Measurements from ENCODE around the gene ZNF664. TPM values are rescaled to one million over a fixed set of nuclear protein-coding genes. Genes with fewer than 3 reads are reported as not detected.
A peak's percentile ranks its signal among the peaks of the same experiment; 100 is the strongest.

The ZNF664 gene
- total and polyA plus RNA-seq, 3 donors from 2014 or later, result 55.9 to 69.6 (median 63.4) TPM

DNA sequence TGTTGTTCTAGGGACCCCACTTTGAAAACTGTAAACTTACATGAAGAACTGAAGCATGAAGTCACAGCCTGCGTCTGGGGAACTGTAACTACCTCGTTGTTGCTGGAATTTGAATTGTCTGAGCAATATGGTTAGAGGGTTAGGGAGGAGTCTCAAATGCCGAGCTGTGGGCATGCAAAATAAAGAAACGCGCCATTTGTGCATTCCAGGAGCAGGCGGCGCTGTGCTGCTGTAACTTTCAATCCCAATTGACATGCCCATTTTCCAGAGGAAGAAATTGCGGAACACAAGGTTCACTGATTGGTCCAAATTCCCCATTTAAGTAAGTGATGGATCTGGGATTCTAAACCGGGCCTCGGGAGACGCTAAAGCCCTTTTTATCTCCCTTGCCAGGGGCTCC is 61.3 kb downstream of the ZNF664 start:
- H3K27me3 ChIP-seq, result no peaks in the 10 kb centered on the region
- 86 to 90% methylated on average over 11 of the region's 11 CpGs for WGBS, 2 donors
- intact Hi-C loops (cut with DNase I; ENCODE audit: low total_unique reads), result no loop called here

DNA sequence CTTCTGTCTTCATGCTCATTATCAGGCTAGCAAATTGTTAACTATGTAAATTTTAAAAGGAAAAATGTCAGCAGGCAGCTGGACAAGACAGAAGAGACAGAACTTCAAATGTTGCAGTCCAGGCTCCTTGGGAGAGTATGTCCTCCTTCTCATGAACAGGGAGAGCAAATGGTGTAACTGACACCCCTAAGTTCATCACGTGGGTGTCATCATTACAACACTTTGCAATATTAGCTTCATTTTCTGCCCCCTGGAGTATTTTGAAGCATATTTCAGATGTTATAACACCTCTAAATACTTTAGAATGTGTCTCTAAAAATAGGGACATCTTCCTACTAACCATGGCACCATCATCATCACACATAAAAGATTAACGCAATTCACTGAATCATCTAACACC is 62.1 kb downstream of the ZNF664 start:
- H3K36me3 ChIP-seq (ENCODE audit: low read depth, missing control alignments), result no peaks in the 10 kb centered on the region
- 71 to 80% methylated on average over 2 of the region's 2 CpGs for WGBS, 2 donors
- no peak overlapping the region for H3K4me3 ChIP-seq
- no peaks in the 10 kb centered on the region for H3K27me3 ChIP-seq
- H3K27ac ChIP-seq, result no peak overlapping the region
- no peak for TF ChIP-seq POLR2A (IDR thresholded peaks at IDR 0.05)
- TF ChIP-seq, protein P1, sequence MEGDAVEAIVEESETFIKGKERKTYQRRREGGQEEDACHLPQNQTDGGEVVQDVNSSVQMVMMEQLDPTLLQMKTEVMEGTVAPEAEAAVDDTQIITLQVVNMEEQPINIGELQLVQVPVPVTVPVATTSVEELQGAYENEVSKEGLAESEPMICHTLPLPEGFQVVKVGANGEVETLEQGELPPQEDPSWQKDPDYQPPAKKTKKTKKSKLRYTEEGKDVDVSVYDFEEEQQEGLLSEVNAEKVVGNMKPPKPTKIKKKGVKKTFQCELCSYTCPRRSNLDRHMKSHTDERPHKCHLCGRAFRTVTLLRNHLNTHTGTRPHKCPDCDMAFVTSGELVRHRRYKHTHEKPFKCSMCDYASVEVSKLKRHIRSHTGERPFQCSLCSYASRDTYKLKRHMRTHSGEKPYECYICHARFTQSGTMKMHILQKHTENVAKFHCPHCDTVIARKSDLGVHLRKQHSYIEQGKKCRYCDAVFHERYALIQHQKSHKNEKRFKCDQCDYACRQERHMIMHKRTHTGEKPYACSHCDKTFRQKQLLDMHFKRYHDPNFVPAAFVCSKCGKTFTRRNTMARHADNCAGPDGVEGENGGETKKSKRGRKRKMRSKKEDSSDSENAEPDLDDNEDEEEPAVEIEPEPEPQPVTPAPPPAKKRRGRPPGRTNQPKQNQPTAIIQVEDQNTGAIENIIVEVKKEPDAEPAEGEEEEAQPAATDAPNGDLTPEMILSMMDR (IDR thresholded peaks at IDR 0.05), result no peak
- H3K9me3 ChIP-seq, result no peaks in the 10 kb centered on the region
- H3K4me1 ChIP-seq, result no peaks in the 10 kb centered on the region
- intact Hi-C loops (cut with DNase I; ENCODE audit: low total_unique reads), result no loop called here
- DNase-seq, result no peak

More for the DNA sequence above, 61.3 kb downstream of the ZNF664 start:
- Histone ChIP-seq H3K4me1 (peaks cover 3% of the 10 kb centered on the region), H3K27ac (no peak overlapping the region), H3K4me3 (no peak overlapping the region), H3K36me3 (ENCODE audit: low read depth, missing control alignments) (no peaks in the 10 kb centered on the region), H3K9me3 (no peaks in the 10 kb centered on the region)
- no peak for DNase-seq
- TF ChIP-seq, protein P1 (IDR thresholded peaks at IDR 0.05), result no peak

DNA sequence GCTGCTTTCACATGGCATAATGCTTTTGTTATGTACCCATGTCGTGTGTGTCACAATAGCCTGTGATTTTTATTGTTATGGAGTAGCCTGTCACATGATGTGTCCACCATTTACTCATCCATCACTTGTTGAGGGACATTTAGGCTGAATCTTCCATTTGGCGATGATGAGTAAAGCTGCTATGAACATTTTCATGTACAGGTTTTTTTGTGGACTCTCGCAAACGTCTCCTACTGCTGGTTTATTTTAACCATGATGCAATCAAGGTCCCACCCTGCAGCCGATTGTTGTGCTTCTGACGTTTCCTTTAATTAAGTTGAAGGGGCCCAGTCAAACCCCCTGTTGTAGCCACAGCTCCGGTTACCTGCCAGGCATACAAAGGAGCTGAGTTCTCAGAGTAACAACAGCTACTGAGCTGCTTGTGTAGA is 63.2 kb downstream of the ZNF664 start:
- intact Hi-C loops (cut with DNase I; ENCODE audit: low total_unique reads), result no loop called here
- no peaks in the 10 kb centered on the region for H3K4me1 ChIP-seq
- H3K27me3 ChIP-seq, result no peaks in the 10 kb centered on the region

GRCh38 chr12:124036657-124037109 is 63.7 kb downstream of the ZNF664 start:
- WGBS, 2 donors, result 26 to 27% methylated on average over 6 of the region's 6 CpGs
- TF ChIP-seq, protein P1 (IDR thresholded peaks at IDR 0.05), result peak; percentile 89 to 95 (median 91)
- TF ChIP-seq POLR2A (IDR thresholded peaks at IDR 0.05), result no peak
- no peaks in the 10 kb centered on the region for H3K9me3 ChIP-seq
- H3K4me1 ChIP-seq, result no peaks in the 10 kb centered on the region
- peak; percentile 61 for DNase-seq
- H3K4me3 ChIP-seq, result no peak overlapping the region
- intact Hi-C loops (cut with DNase I; ENCODE audit: low total_unique reads), result no loop called here
- no peaks in the 10 kb centered on the region for H3K36me3 ChIP-seq (ENCODE audit: low read depth, missing control alignments)
- H3K27me3 ChIP-seq, result no peaks in the 10 kb centered on the region
- no peak overlapping the region for H3K27ac ChIP-seq

More for the DNA sequence above, 63.2 kb downstream of the ZNF664 start:
- WGBS, 2 donors, result 42 to 48% methylated on average over 7 of the region's 7 CpGs
- Histone ChIP-seq H3K9me3 (no peaks in the 10 kb centered on the region), H3K36me3 (ENCODE audit: low read depth, missing control alignments) (no peaks in the 10 kb centered on the region), H3K4me3 (no peak overlapping the region), H3K27ac (no peak overlapping the region)
- TF ChIP-seq, protein P1 (IDR thresholded peaks at IDR 0.05), result no peak
- TF ChIP-seq POLR2A (IDR thresholded peaks at IDR 0.05), result no peak
- no peak for DNase-seq

DNA sequence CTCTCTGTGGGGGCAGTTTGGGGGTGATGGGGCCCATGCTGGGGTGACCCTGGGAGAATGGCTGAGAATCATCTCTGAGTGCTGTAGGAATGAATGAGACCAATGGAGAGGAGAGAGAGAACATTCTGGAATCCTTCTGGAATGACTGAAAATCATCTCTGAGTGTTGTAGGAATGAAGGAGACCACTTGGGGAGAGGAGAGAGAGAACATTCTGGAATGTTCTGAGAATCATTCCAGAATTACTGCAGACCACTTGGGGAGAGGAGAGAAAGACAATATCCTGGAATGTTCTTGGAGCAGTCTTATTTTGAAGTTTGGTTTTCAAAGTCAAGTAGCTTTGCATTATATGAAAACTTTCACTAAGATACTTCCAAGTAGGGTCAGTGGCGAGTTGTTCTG is 64.3 kb downstream of the ZNF664 start:
- no peak overlapping the region for H3K4me3 ChIP-seq
- TF ChIP-seq, protein P1 (IDR thresholded peaks at IDR 0.05), result no peak
- no peak for TF ChIP-seq POLR2A (IDR thresholded peaks at IDR 0.05)
- intact Hi-C loops (cut with DNase I; ENCODE audit: low total_unique reads), result no loop called here
- no peaks in the 10 kb centered on the region for H3K36me3 ChIP-seq (ENCODE audit: low read depth, missing control alignments)
- no peak overlapping the region for H3K27ac ChIP-seq
- no peaks in the 10 kb centered on the region for H3K4me1 ChIP-seq
- WGBS, 2 donors, result 43 to 79% methylated on average over 1 of the region's 1 CpG
- H3K27me3 ChIP-seq, result no peaks in the 10 kb centered on the region
- no peaks in the 10 kb centered on the region for H3K9me3 ChIP-seq
- DNase-seq, result no peak
